CD14-positive monocyte (primary cell): ENCODE data around the gene LRRC3. TPM values are rescaled to one million over a fixed set of nuclear protein-coding genes. Genes with fewer than 3 reads are reported as not detected.
A peak's percentile ranks its signal among the peaks of the same experiment; 100 is the strongest.

Experiments
- DNase-seq, 3 donors: peaks; one replicate each; pipeline ENCODE4 v3.0.0-alpha.2; 2011 to 2022
- H2AFZ ChIP-seq: 2 replicates; pipeline ENCODE4 v1.6.0; 2012; ENCODE audit warnings: mild to moderate bottlenecking, low read depth, low read length, inconsistent platforms; ENCODE audit not compliant: insufficient read depth, poor library complexity, severe bottlenecking
- H3K27ac ChIP-seq, 2 donors: 1 replicate in 1 of 2; 2 replicates in 1 of 2; pipeline ENCODE4 v1.5.1; 2012 to 2013; ENCODE audit warnings: low read length in 2 of 2, control low read depth in 1 of 2, inconsistent platforms in 1 of 2, low read depth in 1 of 2, mild to moderate bottlenecking in 1 of 2
- H3K27me3 ChIP-seq, 2 donors: one replicate each; pipeline versions ENCODE4 v1.6.0 to v1.6.1; 2011 to 2013; ENCODE audit warnings: low read length in 2 of 2; ENCODE audit not compliant: control insufficient read depth in 2 of 2, insufficient read depth in 2 of 2
- H3K36me3 ChIP-seq, 2 donors: replicated peaks in 1 of 2; 1 replicate in 1 of 2; 2 replicates in 1 of 2; pipeline versions ENCODE4 v1.5.1 to v1.6.1; 2012 to 2013; ENCODE audit warnings: low read length in 2 of 2, control low read depth in 1 of 2, inconsistent platforms in 1 of 2, mild to moderate bottlenecking in 1 of 2; ENCODE audit not compliant: insufficient read depth in 2 of 2, control insufficient read depth in 1 of 2
- H3K4me1 ChIP-seq, 2 donors: 1 replicate in 1 of 2; 2 replicates in 1 of 2; pipeline versions ENCODE4 v1.5.1 to v1.6.1; 2012 to 2013; ENCODE audit warnings: low read length in 2 of 2, control low read depth in 1 of 2, inconsistent platforms in 1 of 2, mild to moderate bottlenecking in 1 of 2, moderate library complexity in 1 of 2; ENCODE audit not compliant: insufficient read depth in 2 of 2, control insufficient read depth in 1 of 2
- H3K4me2 ChIP-seq: replicated peaks from 2 replicates; pipeline ENCODE3; 2012; ENCODE audit warnings: low read length, moderate library complexity, mild to moderate bottlenecking; ENCODE audit not compliant: poor library complexity, severe bottlenecking; ENCODE audit errors: extremely low read depth
- H3K4me3 ChIP-seq, 3 experiments: fragments of 200-600 bp in 1 of 3; sonication (generic) in 1 of 3; replicated peaks in 1 of 3; 1 replicate in 2 of 3; 2 replicates in 1 of 3; pipeline ENCODE4 v1.5.1; 2011 to 2013; ENCODE audit warnings: low read length in 3 of 3, mild to moderate bottlenecking in 3 of 3, control low read depth in 2 of 3, low read depth in 2 of 3, inconsistent platforms in 1 of 3, moderate library complexity in 1 of 3
- H3K79me2 ChIP-seq: 2 replicates; pipeline ENCODE4 v1.6.0; 2012; ENCODE audit warnings: mild to moderate bottlenecking, control low read depth, inconsistent platforms, low read length, moderate library complexity; ENCODE audit not compliant: insufficient read depth
- H3K9ac ChIP-seq: 2 replicates; pipeline ENCODE4 v1.6.0; 2017; ENCODE audit warnings: low read length, mild to moderate bottlenecking; ENCODE audit not compliant: insufficient read depth, poor library complexity, severe bottlenecking
- H3K9me3 ChIP-seq, 2 donors: replicated peaks in 1 of 2; 1 replicate in 1 of 2; 2 replicates in 1 of 2; pipeline versions ENCODE4 v1.5.1 to v1.6.1; 2012 to 2013; ENCODE audit warnings: low read length in 2 of 2, control low read depth in 1 of 2; ENCODE audit not compliant: control insufficient read depth in 1 of 2, insufficient read depth in 1 of 2
- H4K20me1 ChIP-seq: 2 replicates; pipeline ENCODE4 v1.6.0; 2012; ENCODE audit warnings: mild to moderate bottlenecking, low read length, control low read depth, moderate library complexity; ENCODE audit not compliant: insufficient read depth
- H3K27ac Mint-ChIP-seq, 7 donors: one replicate each; pipeline ENCODE4 v1.8.0; 2020; ENCODE audit warnings: mild to moderate bottlenecking in 7 of 7, mixed read lengths in 7 of 7, moderate library complexity in 6 of 7, inconsistent platforms in 2 of 7
- H3K27me3 Mint-ChIP-seq, 3 donors: one replicate each; pipeline ENCODE4 v1.8.0; 2021 to 2022; ENCODE audit warnings: low read depth in 3 of 3, mild to moderate bottlenecking in 3 of 3, mixed read lengths in 3 of 3, moderate library complexity in 3 of 3, inconsistent platforms in 1 of 3
- H3K36me3 Mint-ChIP-seq, 2 donors: one replicate each; pipeline ENCODE4 v1.8.0; 2020; ENCODE audit warnings: mixed read lengths in 2 of 2, inconsistent platforms in 1 of 2, mild to moderate bottlenecking in 1 of 2
- H3K4me1 Mint-ChIP-seq: one replicate; pipeline ENCODE4 v1.8.0; 2020; ENCODE audit warnings: mild to moderate bottlenecking, mixed read lengths
- H3K4me3 Mint-ChIP-seq, 2 donors: one replicate each; pipeline ENCODE4 v1.8.0; 2020; ENCODE audit warnings: mild to moderate bottlenecking in 2 of 2, mixed read lengths in 2 of 2, moderate library complexity in 1 of 2
- H3K9me3 Mint-ChIP-seq, 7 donors: one replicate each; pipeline ENCODE4 v1.8.0; 2020 to 2022; ENCODE audit warnings: mixed read lengths in 7 of 7, mild to moderate bottlenecking in 6 of 7, moderate library complexity in 6 of 7, inconsistent platforms in 2 of 7
- CTCF ChIP-seq: fragments of 200-600 bp; IDR thresholded peaks from one replicate; pipeline ENCODE4 v1.8.0; 2022; ENCODE audit warnings: antibody characterized with exemption, mild to moderate bottlenecking
- WGBS: methylation state at CpG from one replicate; pipeline ENCODE4 v1.1.5; 2013; ENCODE audit warnings: missing lambda C conversion rate; ENCODE audit not compliant: insufficient coverage; 5-methylcytosine and 5-hydroxymethylcytosine counted together
- intact Hi-C, 2 donors: fragments of 100-400 bp; cut with micrococcal nuclease; formaldehyde crosslinking; loops; one replicate each; pipeline versions ENCODE4 v1.15.0 to v1.15.1; 2023
- polyA plus RNA-seq, 3 donors: library from polyadenylated mRNA; depleted of rRNA in 1 of 3; unstranded in 2 of 3; stranded (reverse) in 1 of 3; fragments of 300-500 nt in 2 of 3; fragments of >200 nt in 1 of 3; fragmentation: Illumina TruSeq in 2 of 3; gene quantifications; 1 replicate in 2 of 3; 2 replicates in 1 of 3; pipeline ENCODE4 v1.2.3, GENCODE V29; 2012 to 2021

LRRC3 gene
- polyA plus RNA-seq, 3 donors = 0.30 to 0.59 (median 0.41) TPM

GRCh38 chr21:44423941-44424607 is 31.2 kb upstream of the LRRC3 start:
- Histone ChIP-seq H3K27me3 (no peaks in the 10 kb centered on the region), H2AFZ (no peak overlapping the region), H3K4me2 (no peak overlapping the region), H3K36me3 (peaks cover 74 to 89% of the 10 kb centered on the region in 2 donors), H3K27ac (no peak overlapping the region), H3K9ac (no peak overlapping the region), H3K4me1 (no peaks in the 10 kb centered on the region), H3K9me3 (peaks cover 0 to 21% of the 10 kb centered on the region in 2 donors), H4K20me1 (peaks cover 12% of the 10 kb centered on the region), H3K79me2 (peaks cover 3% of the 10 kb centered on the region), H3K4me3 (no peak overlapping the region)
- TF ChIP-seq CTCF = no peak
- peaks cover 0 to 2% (median 0%) of the 10 kb centered on the region in 3 donors for H3K27me3 Mint-ChIP-seq
- intact Hi-C loops = no loop called here
- H3K4me3 Mint-ChIP-seq = peak overlapping the region in 1 of 2 donors; percentile 41
- 93% methylated on average over 17 of the region's 17 CpGs for WGBS
- DNase-seq = no peak
- H3K36me3 Mint-ChIP-seq = peaks cover 61 to 84% of the 10 kb centered on the region in 2 donors
- peaks cover 7 to 20% (median 16%) of the 10 kb centered on the region in 7 donors for H3K9me3 Mint-ChIP-seq
- no peak overlapping the region for H3K27ac Mint-ChIP-seq
- H3K4me1 Mint-ChIP-seq = no peaks in the 10 kb centered on the region

- Mint-ChIP-seq H3K36me3 (peaks cover 55 to 78% of the 10 kb centered on the region in 2 donors), H3K27ac (no peak overlapping the region), H3K4me3 (no peak overlapping the region), H3K4me1 (no peaks in the 10 kb centered on the region), H3K27me3 (peaks cover 0 to 2% (median 0%) of the 10 kb centered on the region in 3 donors), H3K9me3 (peaks cover 8 to 21% (median 14%) of the 10 kb centered on the region in 7 donors)
- intact Hi-C loops = no loop called here
- H3K4me1 ChIP-seq = no peaks in the 10 kb centered on the region
- peaks cover 70 to 85% of the 10 kb centered on the region in 2 donors for H3K36me3 ChIP-seq
- no peak for DNase-seq
- H3K27me3 ChIP-seq = no peaks in the 10 kb centered on the region
- H3K4me2 ChIP-seq = no peak overlapping the region
- peaks cover 10% of the 10 kb centered on the region for H4K20me1 ChIP-seq
- H3K79me2 ChIP-seq = peaks cover 2% of the 10 kb centered on the region
- WGBS = 94% methylated on average over 26 of the region's 30 CpGs
- TF ChIP-seq CTCF = no peak
- peaks cover 2 to 20% of the 10 kb centered on the region in 2 donors for H3K9me3 ChIP-seq
- no peak overlapping the region for H2AFZ ChIP-seq
- H3K4me3 ChIP-seq = no peak overlapping the region
- H3K9ac ChIP-seq = no peak overlapping the region
- no peak overlapping the region for H3K27ac ChIP-seq
Observed at GRCh38 chr21:44424608-44425306, 30.6 kb upstream of the LRRC3 start.
